ENCODE measurements around the gene CFAP126.
"Not testable (repeated sequence)": the region's sequence is repeated elsewhere in the genome, so short reads cannot be mapped to it uniquely, and the experiment has no call there.

CFAP126 gene

DNA sequence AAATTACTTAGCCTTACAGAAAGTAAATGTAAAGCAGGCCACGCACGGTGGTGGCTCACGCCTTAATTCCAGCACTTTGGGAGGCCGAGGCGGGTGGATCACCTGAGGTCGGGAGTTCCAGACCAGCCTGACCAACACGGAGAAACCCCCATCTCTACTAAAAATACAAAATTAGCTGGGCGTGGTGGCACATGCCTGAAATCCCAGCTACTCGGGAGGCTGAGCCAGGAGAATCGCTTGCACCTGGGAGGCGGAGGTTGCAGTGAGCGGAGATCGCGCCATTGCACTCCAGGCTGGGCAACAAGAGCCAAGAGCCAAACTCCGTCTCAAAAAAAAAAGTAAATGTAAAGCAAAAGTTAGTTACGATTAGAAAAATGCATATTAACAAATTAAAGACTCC, 21.5 kb upstream of the CFAP126 start:
- in situ Hi-C loops (cut with MboI; ENCODE audit: low pct_unique_long_range_greater_than_20kb, low sequenced_read_pairs), result loop anchor here (25.0 kb wide), 1 partner anchor 202 kb away; the partner anchor contains the start of genes ADAMTS4 and B4GALT3
- DNase-seq, result not testable (repeated sequence)

- in situ Hi-C loops (cut with MboI; ENCODE audit: low pct_unique_long_range_greater_than_20kb, low sequenced_read_pairs), result loop anchor here (25.0 kb wide), 1 partner anchor 201 kb away; the partner anchor contains the start of genes ADAMTS4 and B4GALT3
- no peak for DNase-seq
Observed at GRCh38 chr1:161388639-161389038, 21.0 kb upstream of the CFAP126 start.

DNA sequence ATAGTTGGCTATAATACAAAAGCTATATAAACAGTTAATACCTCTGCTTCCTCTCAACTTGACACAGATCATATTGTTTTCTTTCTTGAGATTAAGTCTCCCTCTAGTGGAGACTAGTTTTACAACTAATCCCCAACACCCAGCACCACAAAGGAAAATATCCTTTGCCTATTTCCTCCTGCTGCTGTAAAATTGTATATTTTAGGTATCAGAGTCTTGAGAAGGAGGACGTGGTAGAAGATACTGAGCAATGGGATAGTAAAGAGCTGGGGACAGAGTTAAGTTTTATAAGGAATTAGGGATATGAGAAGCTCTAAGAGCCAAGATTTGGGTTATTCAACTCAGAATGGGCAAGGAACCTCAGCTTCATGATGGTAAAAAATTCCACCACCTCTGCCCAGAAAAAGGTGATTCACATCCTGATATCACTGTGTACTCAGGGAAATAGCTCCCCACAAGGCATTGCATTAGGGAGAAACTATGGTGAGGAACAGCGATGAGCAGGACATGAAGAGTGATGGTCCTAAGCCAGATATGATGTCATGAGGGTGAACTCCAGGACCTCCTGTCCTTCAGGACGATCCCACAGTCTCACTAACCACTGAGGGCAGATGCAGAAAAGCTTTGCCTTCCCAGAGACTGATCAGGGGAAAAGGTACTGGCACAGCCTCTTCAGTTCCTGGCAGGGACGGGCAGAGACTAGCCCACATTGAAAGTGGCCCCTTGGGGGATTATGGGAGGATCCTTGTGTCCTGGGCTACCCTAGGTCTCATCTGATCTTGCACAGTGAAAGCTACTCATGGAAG, 14.7 kb upstream of the CFAP126 start:
- peak; percentile 86 for DNase-seq
- in situ Hi-C loops (cut with MboI; ENCODE audit: low pct_unique_long_range_greater_than_20kb, low sequenced_read_pairs), result loop anchor here (25.0 kb wide), 1 partner anchor 195 kb away; the partner anchor contains the start of genes ADAMTS4 and B4GALT3

DNA sequence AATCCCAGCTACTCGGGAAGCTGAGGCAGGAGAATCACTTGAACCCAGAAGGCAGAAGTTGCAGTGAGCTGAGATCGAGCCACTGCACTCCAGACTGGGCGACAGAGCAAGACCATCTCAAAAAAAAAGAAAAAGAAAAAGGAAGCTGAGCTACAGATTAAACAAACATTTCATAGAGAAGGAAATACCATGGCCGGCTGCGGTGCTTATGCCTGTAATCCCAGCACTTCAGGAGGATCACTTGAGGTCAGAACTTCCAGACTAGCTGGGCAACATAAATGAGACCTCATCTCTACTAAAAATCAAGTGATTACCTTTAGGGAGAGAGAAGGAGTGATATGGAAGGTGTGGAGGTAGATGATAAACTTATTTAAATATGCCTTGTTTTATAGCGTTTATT, 14.0 kb upstream of the CFAP126 start:
- DNase-seq, result no peak
- in situ Hi-C loops (cut with MboI; ENCODE audit: low pct_unique_long_range_greater_than_20kb, low sequenced_read_pairs), result loop anchor here (25.0 kb wide), 1 partner anchor 194 kb away; the partner anchor contains the start of genes ADAMTS4 and B4GALT3

GRCh38 chr1:161379071-161379470, 11.4 kb upstream of the CFAP126 start:
- in situ Hi-C loops (cut with MboI; ENCODE audit: low pct_unique_long_range_greater_than_20kb, low sequenced_read_pairs), result loop anchor here (25.0 kb wide), 1 partner anchor 192 kb away; the partner anchor contains the start of genes ADAMTS4 and B4GALT3
- no peak for DNase-seq

DNA sequence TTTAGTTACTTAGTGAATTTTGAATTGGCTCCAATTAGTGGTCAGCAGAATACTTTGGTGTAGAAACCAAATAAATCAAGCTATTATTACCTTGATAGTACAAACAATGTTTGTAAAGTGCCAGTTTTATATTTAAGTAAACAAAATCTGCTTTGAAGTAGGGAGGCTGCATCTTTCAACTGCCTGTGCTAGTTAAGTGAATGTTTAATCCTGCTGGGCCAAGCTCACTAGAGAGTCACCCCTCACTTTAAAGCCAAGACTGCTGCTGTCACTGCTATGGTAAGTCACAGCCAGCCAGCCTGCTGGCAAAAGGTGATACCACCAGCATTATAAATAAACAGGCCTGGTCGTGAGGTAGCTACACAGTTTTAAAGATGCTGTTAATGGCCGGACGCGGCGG, 10.3 kb upstream of the CFAP126 start:
- no peak for DNase-seq
- in situ Hi-C loops (cut with MboI; ENCODE audit: low pct_unique_long_range_greater_than_20kb, low sequenced_read_pairs), result loop anchor here (25.0 kb wide), 1 partner anchor 191 kb away; the partner anchor contains the start of genes ADAMTS4 and B4GALT3

DNA sequence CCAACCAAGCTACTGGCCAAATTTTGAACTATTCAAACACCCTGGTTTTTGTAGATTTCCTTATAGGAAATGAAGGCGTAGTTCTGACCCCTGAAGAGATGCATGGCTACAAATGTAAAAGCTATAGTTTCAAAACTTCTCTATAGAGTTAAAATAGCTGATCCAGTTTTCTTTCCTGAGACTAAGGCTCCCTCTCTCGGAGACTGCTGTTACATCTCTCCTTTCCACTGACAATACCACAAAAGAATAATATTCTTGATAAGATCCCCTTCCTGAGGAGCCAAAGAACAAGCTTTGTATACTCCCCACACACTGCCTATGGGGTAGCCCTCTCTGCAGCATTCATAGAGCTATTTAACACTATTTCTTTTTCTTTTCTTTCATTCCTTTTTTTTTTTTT, 6.7 kb upstream of the CFAP126 start:
- peak; percentile 68 for DNase-seq
- in situ Hi-C loops (cut with MboI; ENCODE audit: low pct_unique_long_range_greater_than_20kb, low sequenced_read_pairs), result no loop called here

DNA sequence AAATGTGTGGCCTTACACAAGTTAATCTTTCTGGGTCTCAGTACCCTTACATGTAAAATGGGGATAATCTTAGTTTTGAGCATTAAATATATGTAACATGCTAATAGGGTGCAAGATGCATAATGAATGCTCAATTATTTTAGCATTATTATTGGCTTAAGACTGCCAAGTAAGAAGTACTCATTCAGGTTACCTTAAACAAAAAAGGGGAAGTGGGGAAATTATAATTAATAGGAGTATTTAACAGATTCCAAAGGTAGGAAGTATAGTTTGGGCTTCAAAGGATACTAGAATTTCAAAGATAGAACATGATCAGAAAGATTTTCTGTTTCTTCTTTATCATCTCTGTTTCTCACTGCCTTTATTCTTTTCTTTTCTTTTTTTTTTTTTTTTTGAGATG, 5.8 kb upstream of the CFAP126 start:
- in situ Hi-C loops (cut with MboI; ENCODE audit: low pct_unique_long_range_greater_than_20kb, low sequenced_read_pairs), result no loop called here

DNA sequence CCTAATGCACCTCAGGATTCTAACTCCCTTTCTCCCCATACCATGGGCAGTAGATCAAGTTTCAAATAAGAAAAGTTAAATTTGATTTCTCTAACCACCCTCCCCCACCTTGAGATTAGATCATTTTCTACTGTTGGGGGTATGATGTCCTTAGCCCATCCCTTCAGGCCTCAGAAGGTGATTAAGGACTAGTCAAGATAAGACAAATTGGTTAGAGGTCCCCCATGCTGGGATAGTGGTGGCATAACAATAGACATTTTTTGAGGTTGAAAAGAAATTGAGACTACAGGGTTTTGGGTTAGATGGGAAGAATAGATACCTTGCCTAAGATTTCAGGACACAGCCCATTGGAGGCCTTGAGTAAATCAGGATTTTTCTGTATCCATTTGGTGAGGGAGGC, 2.5 kb downstream of the CFAP126 start:
- DNase-seq, result no peak
- in situ Hi-C loops (cut with MboI; ENCODE audit: low pct_unique_long_range_greater_than_20kb, low sequenced_read_pairs), result no loop called here

More for the DNA sequence above, 5.8 kb upstream of the CFAP126 start:
- no peak for DNase-seq

GRCh38 chr1:161364332-161364731, 3.3 kb downstream of the CFAP126 start:
- DNase-seq, result no peak
- in situ Hi-C loops (cut with MboI; ENCODE audit: low pct_unique_long_range_greater_than_20kb, low sequenced_read_pairs), result no loop called here

DNA sequence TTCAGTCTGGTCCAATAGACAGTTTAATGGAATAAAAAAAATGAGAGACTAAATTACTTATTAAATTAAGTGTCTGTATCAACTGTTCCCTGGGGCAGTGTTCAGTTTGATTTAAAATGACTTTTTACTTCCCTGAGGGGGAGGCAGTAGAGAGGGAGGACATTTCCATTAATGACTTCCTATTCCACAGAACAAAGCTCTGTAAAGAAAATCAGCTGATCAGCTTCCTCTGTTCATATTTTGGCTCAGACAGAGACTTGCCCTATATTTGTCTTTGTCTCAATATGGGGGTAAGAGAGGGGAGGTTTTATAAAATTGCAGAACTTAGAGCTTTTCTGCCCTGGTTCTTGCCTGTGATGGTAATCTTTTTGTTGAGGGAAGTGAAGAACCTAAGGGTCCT, 8.4 kb downstream of the CFAP126 start:
- DNase-seq, result peak; percentile 69
- in situ Hi-C loops (cut with MboI; ENCODE audit: low pct_unique_long_range_greater_than_20kb, low sequenced_read_pairs), result no loop called here

DNA sequence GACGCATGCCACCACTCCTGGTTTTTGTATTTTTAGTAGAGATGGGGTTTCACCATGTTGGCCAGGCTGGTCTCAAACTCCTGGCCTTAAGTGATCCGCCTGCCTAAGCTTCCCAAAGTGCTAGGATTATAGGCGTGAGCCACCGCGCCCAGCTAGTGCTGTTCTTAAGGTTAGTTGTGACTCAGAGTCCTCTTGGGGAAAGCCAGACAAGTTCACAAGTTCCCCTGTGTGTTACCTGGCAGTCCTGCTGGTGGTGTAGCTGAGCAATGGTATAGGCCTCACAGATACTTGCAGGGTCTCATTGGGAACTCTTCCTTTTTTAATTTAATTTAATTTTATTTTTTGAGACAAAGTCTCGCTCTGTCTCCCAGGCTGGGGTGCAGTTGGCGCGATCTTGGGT, 10.6 kb downstream of the CFAP126 start:
- in situ Hi-C loops (cut with MboI; ENCODE audit: low pct_unique_long_range_greater_than_20kb, low sequenced_read_pairs), result no loop called here
- DNase-seq, result no peak

DNA sequence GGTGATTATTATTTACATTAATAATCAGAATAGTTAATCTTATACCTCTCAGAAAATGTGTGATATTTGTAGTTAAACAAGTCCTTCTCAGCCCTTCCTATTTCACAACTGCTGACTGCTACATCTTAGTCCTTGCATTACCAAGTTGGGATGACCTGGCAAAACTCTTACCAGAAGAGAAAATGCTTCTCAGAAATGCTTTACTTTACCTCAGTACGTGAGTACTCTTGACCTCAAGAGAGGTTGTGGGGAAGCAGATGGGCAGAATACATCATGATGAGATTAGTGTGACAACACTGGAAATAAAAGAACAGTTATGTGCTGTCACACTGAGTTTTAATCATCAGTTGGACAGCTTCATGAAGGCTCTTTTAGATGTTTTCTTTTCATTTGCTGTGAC, 16.2 kb downstream of the CFAP126 start:
- DNase-seq, result peak; percentile 39
- in situ Hi-C loops (cut with MboI; ENCODE audit: low pct_unique_long_range_greater_than_20kb, low sequenced_read_pairs), result no loop called here

GRCh38 chr1:161350671-161351070, 17.0 kb downstream of the CFAP126 start:
- in situ Hi-C loops (cut with MboI; ENCODE audit: low pct_unique_long_range_greater_than_20kb, low sequenced_read_pairs), result no loop called here
- peak; percentile 85 for DNase-seq

GRCh38 chr1:161342821-161343220, 24.9 kb downstream of the CFAP126 start:
- in situ Hi-C loops (cut with MboI; ENCODE audit: low pct_unique_long_range_greater_than_20kb, low sequenced_read_pairs), result no loop called here

DNA sequence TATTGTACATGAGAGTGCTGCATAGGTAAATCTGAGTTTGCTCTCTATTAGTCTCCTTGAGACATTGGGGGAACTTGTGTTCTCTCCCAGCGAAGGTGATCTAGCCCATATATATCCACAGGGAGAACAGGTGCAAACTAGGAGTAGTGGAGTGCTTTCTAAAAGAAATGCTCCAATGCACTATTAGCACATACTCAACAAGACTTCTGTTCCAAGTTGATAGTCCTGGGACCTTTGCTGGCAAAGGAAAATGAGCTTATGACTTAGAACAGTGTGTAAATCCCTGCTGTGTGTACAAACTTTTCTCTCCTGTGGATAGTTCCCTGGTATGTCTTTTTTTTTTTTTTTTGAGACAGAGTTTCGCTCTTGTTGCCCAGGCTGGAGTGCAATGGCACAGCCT, 25.5 kb downstream of the CFAP126 start:
- no peak for DNase-seq
- in situ Hi-C loops (cut with MboI; ENCODE audit: low pct_unique_long_range_greater_than_20kb, low sequenced_read_pairs), result no loop called here

More at GRCh38 chr1:161342821-161343220, 24.9 kb downstream of the CFAP126 start:
- DNase-seq, result no peak

DNA sequence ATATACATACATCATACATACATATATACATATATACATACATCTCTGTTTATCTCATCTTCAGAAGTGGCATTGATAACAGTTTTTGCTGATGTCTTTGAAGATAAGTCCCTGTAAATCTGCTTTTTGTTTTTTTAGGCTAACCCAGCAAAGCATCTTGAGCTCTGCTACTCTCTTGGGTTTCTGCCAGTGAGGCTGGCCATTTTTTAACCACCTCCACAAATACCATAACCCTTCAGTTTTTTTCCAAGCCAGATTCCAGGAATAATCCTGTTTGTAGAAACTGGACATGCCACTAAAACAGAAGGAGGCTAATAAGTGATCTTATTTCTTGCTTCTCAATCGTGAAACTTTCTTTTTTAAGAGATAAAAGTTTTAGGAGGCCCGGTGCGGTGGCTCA, 31.9 kb downstream of the CFAP126 start:
- in situ Hi-C loops (cut with MboI; ENCODE audit: low pct_unique_long_range_greater_than_20kb, low sequenced_read_pairs), result no loop called here
- DNase-seq, result no peak

GRCh38 chr1:161333166-161333565, 34.5 kb downstream of the CFAP126 start:
- in situ Hi-C loops (cut with MboI; ENCODE audit: low pct_unique_long_range_greater_than_20kb, low sequenced_read_pairs), result no loop called here
- DNase-seq, result no peak

DNA sequence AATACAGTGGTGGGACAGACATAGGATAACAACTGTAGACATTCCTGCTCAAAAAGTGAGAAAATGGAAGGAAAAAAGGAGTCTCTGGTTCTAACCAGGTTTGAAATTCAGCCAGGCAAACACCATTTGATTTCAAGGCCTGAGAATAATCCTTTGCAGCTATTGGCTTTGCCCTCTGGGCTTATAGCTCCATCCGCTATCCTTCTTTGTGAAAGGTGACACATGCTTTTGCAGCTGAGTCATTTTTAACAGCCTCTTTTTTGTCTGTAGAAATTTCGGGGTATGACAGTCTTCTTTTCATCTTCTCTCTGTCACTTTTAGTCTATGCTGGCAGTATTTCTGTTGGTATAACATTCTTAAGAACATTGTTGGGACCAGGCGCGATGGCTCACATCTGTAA, 37.3 kb downstream of the CFAP126 start:
- in situ Hi-C loops (cut with MboI; ENCODE audit: low pct_unique_long_range_greater_than_20kb, low sequenced_read_pairs), result no loop called here
- no peak for DNase-seq

DNA sequence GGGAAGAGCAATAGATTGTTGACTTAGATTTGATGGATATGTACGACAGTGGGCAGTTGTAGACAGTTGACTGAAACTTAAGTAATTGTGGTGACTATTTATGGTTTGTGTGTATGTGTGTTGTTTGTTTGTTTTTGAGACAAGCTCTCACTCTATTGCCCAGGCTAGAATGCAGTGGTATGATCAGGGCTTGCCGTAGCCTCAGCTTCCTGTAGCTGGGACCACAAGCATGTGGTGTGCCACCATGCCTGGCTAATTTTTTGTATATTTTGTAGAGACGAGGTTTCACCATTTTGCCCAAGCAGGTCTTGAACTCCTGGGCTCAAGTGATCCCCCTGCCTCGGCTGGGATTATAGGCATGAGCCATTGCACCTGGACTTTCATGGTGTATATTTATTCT, 43.7 kb downstream of the CFAP126 start:
- in situ Hi-C loops (cut with MboI; ENCODE audit: low pct_unique_long_range_greater_than_20kb, low sequenced_read_pairs), result no loop called here

More for the DNA sequence above, 43.7 kb downstream of the CFAP126 start:
- no peak for DNase-seq
